ENCODE measurements around the gene KIF26B.

DNA sequence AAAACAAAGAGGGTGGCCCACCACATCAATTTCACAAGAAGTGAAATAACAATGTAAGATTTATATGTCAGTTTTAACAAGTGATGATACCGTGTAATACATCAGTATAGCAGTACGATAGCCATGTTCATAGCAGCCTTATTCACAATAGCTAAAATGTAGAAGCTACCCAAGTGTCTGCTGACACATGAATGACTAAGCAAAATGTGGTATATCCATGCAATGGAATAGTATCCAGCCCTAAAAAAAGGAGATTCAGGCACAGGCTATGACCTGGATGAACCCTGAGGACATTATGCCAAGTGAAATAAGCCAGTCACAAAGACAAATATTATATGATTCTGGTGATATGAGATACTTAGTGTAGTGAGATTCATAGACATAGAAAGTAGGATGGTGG, 18.0 kb downstream of the KIF26B start:
- TF ChIP-seq, protein P1, sequence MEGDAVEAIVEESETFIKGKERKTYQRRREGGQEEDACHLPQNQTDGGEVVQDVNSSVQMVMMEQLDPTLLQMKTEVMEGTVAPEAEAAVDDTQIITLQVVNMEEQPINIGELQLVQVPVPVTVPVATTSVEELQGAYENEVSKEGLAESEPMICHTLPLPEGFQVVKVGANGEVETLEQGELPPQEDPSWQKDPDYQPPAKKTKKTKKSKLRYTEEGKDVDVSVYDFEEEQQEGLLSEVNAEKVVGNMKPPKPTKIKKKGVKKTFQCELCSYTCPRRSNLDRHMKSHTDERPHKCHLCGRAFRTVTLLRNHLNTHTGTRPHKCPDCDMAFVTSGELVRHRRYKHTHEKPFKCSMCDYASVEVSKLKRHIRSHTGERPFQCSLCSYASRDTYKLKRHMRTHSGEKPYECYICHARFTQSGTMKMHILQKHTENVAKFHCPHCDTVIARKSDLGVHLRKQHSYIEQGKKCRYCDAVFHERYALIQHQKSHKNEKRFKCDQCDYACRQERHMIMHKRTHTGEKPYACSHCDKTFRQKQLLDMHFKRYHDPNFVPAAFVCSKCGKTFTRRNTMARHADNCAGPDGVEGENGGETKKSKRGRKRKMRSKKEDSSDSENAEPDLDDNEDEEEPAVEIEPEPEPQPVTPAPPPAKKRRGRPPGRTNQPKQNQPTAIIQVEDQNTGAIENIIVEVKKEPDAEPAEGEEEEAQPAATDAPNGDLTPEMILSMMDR (IDR thresholded peaks at IDR 0.05; ENCODE audit: low read length): no peak
- TF ChIP-seq EZH2phosphoT487 (IDR thresholded peaks at IDR 0.05; ENCODE audit: low read length): no peak

All from MM.1S (cell line).